Breast epithelium (tissue), 3 donors: ENCODE results near the gene FABP7.

Experiments
- CTCF ChIP-seq, 3 donors: fragments of 450-650 bp; IDR thresholded peaks; one replicate each; pipeline ENCODE4 v1.5.1; 2016 to 2017; ENCODE audit warnings: antibody characterized with exemption in 3 of 3, mild to moderate bottlenecking in 3 of 3, moderate library complexity in 3 of 3
- POLR2AphosphoS5 ChIP-seq, 3 donors: sonication (generic); formaldehyde crosslinking; IDR thresholded peaks; one replicate each; pipeline ENCODE4 v1.6.1; 2017; ENCODE audit warnings: antibody characterized with exemption in 3 of 3

- TF ChIP-seq POLR2AphosphoS5 (IDR thresholded peaks at IDR 0.05): no peak
- no peak for TF ChIP-seq CTCF (IDR thresholded peaks at IDR 0.05)
These were observed 1.2 kb upstream of the FABP7 start for GRCh38 chr6:122778302-122778701.
